SK-N-SH treated with all-trans-retinoic acid at 6 μM for 48 hours (cell line): ENCODE measurements around the gene TNFAIP1.

ENCODE experiments used
- ATAC-seq: fragments of 200-7000 bp; cut with Tn5 transposase; 3 replicates; pipeline ENCODE4 v1.9.1; 2020; ENCODE audit warnings: mild to moderate bottlenecking, moderate library complexity
- ARNTL ChIP-seq: fragments of 450-650 bp; formaldehyde crosslinking; IDR thresholded peaks from 2 replicates; pipeline ENCODE4 v1.5.0; 2020; ENCODE audit warnings: low read depth, mild to moderate bottlenecking, moderate library complexity, borderline replicate concordance
- BACH2 ChIP-seq: fragments of 250-450 bp; sonication (Bioruptor Pico); IDR thresholded peaks from 2 replicates; pipeline ENCODE4 v1.9.0; 2021; ENCODE audit warnings: mild to moderate bottlenecking, borderline replicate concordance
- CSDC2 ChIP-seq: fragments of 250-450 bp; sonication (Bioruptor Pico); IDR thresholded peaks from 2 replicates; pipeline ENCODE4 v1.5.0; 2020; ENCODE audit warnings: mild to moderate bottlenecking, moderate library complexity
- ESRRG ChIP-seq: fragments of 250-450 bp; sonication (Bioruptor Pico); IDR thresholded peaks from 2 replicates; pipeline ENCODE4 v1.6.1; 2021; ENCODE audit warnings: mild to moderate bottlenecking
- GLIS3 ChIP-seq: fragments of 250-450 bp; sonication (Bioruptor Pico); IDR thresholded peaks from 2 replicates; pipeline ENCODE4 v1.5.0; 2020; ENCODE audit warnings: mild to moderate bottlenecking, moderate library complexity
- ISL1 ChIP-seq: fragments of 250-450 bp; sonication (Bioruptor Pico); IDR thresholded peaks from 2 replicates; pipeline ENCODE4 v2.1.2; 2022; ENCODE audit warnings: mild to moderate bottlenecking, moderate library complexity
- OSR1 ChIP-seq: fragments of 250-450 bp; sonication (Bioruptor Pico); IDR thresholded peaks from 2 replicates; pipeline ENCODE4 v1.8.0; 2022; ENCODE audit warnings: moderate library complexity, mild to moderate bottlenecking, inconsistent platforms
- PPARA ChIP-seq: fragments of 250-450 bp; sonication (Bioruptor Pico); IDR thresholded peaks from 2 replicates; pipeline ENCODE4 v1.5.0; 2020; ENCODE audit warnings: mild to moderate bottlenecking, borderline replicate concordance
- RARB ChIP-seq: fragments of 250-450 bp; sonication (Bioruptor Pico); IDR thresholded peaks from 2 replicates; pipeline ENCODE4 v1.8.0; 2021; ENCODE audit warnings: mild to moderate bottlenecking, moderate library complexity
- SNAI2 ChIP-seq: fragments of 250-450 bp; sonication (Bioruptor Pico); IDR thresholded peaks from 2 replicates; pipeline ENCODE4 v1.5.0; 2020; ENCODE audit warnings: mild to moderate bottlenecking, moderate library complexity
- TCF4 ChIP-seq: fragments of 250-450 bp; sonication (Bioruptor Pico); IDR thresholded peaks from 2 replicates; pipeline ENCODE4 v1.8.0; 2021; ENCODE audit warnings: mild to moderate bottlenecking, moderate library complexity, borderline replicate concordance
- TOX ChIP-seq: fragments of 250-450 bp; sonication (Bioruptor Pico); IDR thresholded peaks from 2 replicates; pipeline ENCODE4 v1.8.0; 2021; ENCODE audit warnings: mild to moderate bottlenecking, moderate library complexity, borderline replicate concordance
- ZC3H10 ChIP-seq: fragments of 250-450 bp; sonication (Bioruptor Pico); IDR thresholded peaks from 2 replicates; pipeline ENCODE4 v1.5.1; 2021; ENCODE audit warnings: mild to moderate bottlenecking, moderate library complexity
- ZFP3 ChIP-seq: fragments of 250-450 bp; sonication (Bioruptor Pico); IDR thresholded peaks from 2 replicates; pipeline ENCODE4 v1.5.0; 2020; ENCODE audit warnings: mild to moderate bottlenecking, moderate library complexity
- ZFP30 ChIP-seq: fragments of 450-650 bp; formaldehyde crosslinking; IDR thresholded peaks from 2 replicates; pipeline ENCODE4 v1.5.0; 2022; ENCODE audit warnings: mild to moderate bottlenecking, moderate library complexity
- ZNF565 ChIP-seq: fragments of 450-650 bp; formaldehyde crosslinking; conservative IDR thresholded peaks from 2 replicates; pipeline ENCODE4 v1.5.0; 2020; ENCODE audit warnings: low read depth, mild to moderate bottlenecking, moderate library complexity
- ZNF70 ChIP-seq: fragments of 450-650 bp; formaldehyde crosslinking; IDR thresholded peaks from 2 replicates; pipeline ENCODE4 v1.5.0; 2020; ENCODE audit warnings: mild to moderate bottlenecking, moderate library complexity
- TF ChIP-seq, protein P1 (sequence below): fragments of 250-450 bp; sonication (Bioruptor Pico); IDR thresholded peaks from 2 replicates; pipeline ENCODE4 v1.5.1; 2020; ENCODE audit warnings: low read depth, mild to moderate bottlenecking, moderate library complexity
- TF ChIP-seq, protein P2 (sequence below): fragments of 250-450 bp; sonication (Bioruptor Pico); IDR thresholded peaks from 2 replicates; pipeline ENCODE4 v1.8.0; 2020; ENCODE audit warnings: mild to moderate bottlenecking, moderate library complexity, borderline replicate concordance
- TF ChIP-seq, protein P3 (sequence below): fragments of 250-450 bp; sonication (Bioruptor Pico); IDR thresholded peaks from 2 replicates; pipeline ENCODE4 v1.5.0; 2020; ENCODE audit warnings: mild to moderate bottlenecking, moderate library complexity
- TF ChIP-seq, protein P4 (sequence below): fragments of 250-450 bp; sonication (Bioruptor Pico); IDR thresholded peaks from 2 replicates; pipeline ENCODE4 v1.5.1; 2021; ENCODE audit warnings: mild to moderate bottlenecking, moderate library complexity
- TF ChIP-seq, protein P5 (sequence below): fragments of 250-450 bp; sonication (Bioruptor Pico); IDR thresholded peaks from 2 replicates; pipeline ENCODE4 v1.8.0; 2021; ENCODE audit warnings: low read depth, mild to moderate bottlenecking, moderate library complexity, borderline replicate concordance

The TNFAIP1 gene

DNA sequence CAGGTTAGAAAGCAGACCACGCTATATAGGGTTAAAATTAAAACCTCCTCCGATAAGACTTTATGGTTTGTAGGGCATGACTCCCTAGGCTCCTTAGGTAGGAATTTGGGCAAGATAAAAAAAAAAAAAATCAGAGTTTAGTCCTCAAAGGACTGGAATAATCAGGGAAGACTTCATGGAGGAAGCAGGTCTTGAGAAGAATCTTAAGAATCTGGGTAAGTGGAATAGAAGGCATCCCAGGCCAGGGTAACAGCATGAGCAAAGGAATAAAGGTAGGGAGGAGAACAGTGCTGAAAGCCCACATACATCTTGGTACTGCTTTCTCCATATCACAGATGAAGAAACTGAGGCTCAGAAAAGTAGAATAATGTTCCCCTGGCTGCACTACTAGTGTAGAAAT, 55.0 kb downstream of the TNFAIP1 start:
- ATAC-seq: no peak

DNA sequence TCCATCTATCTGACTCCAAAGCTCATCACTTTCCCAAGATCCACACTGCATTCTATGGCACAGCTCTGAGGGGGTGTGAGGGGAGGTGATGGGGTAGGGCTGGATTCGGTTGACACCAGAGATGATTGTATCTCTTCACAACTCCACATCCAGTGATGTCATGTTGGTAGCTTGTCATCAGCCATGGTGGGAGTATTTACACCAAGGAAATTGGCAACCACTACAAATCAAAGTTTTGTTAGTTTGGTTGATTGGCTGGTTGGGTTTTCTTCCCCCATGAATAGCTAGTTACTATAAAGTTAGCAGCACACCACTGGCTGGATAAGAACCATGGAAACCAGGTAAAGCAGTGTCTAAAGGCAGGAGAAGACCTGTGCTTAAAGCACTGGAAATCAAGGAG, 55.4 kb downstream of the TNFAIP1 start:
- TF ChIP-seq ZFP30 (CRISPR knock-in tag): no peak
- no peak for TF ChIP-seq ESRRG
- TF ChIP-seq, protein P1, sequence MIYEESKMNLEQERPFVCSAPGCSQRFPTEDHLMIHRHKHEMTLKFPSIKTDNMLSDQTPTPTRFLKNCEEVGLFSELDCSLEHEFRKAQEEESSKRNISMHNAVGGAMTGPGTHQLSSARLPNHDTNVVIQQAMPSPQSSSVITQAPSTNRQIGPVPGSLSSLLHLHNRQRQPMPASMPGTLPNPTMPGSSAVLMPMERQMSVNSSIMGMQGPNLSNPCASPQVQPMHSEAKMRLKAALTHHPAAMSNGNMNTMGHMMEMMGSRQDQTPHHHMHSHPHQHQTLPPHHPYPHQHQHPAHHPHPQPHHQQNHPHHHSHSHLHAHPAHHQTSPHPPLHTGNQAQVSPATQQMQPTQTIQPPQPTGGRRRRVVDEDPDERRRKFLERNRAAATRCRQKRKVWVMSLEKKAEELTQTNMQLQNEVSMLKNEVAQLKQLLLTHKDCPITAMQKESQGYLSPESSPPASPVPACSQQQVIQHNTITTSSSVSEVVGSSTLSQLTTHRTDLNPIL (CRISPR knock-in tag): no peak
- no peak for TF ChIP-seq TCF4
- TF ChIP-seq ZC3H10 (CRISPR knock-in tag): no peak
- no peak for TF ChIP-seq TOX
- TF ChIP-seq SNAI2 (CRISPR knock-in tag): no peak
- TF ChIP-seq BACH2 (CRISPR knock-in tag): no peak
- TF ChIP-seq PPARA: no peak
- TF ChIP-seq, all 23 proteins: peak for 0
- ATAC-seq: no peak

More for the DNA sequence above, 55.0 kb downstream of the TNFAIP1 start:
- TF ChIP-seq ZC3H10 (CRISPR knock-in tag): no peak
- TF ChIP-seq, protein P2, sequence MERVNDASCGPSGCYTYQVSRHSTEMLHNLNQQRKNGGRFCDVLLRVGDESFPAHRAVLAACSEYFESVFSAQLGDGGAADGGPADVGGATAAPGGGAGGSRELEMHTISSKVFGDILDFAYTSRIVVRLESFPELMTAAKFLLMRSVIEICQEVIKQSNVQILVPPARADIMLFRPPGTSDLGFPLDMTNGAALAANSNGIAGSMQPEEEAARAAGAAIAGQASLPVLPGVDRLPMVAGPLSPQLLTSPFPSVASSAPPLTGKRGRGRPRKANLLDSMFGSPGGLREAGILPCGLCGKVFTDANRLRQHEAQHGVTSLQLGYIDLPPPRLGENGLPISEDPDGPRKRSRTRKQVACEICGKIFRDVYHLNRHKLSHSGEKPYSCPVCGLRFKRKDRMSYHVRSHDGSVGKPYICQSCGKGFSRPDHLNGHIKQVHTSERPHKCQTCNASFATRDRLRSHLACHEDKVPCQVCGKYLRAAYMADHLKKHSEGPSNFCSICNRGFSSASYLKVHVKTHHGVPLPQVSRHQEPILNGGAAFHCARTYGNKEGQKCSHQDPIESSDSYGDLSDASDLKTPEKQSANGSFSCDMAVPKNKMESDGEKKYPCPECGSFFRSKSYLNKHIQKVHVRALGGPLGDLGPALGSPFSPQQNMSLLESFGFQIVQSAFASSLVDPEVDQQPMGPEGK (CRISPR knock-in tag): no peak
- no peak for TF ChIP-seq TOX
- no peak for TF ChIP-seq GLIS3 (CRISPR knock-in tag)
- TF ChIP-seq, protein P3, sequence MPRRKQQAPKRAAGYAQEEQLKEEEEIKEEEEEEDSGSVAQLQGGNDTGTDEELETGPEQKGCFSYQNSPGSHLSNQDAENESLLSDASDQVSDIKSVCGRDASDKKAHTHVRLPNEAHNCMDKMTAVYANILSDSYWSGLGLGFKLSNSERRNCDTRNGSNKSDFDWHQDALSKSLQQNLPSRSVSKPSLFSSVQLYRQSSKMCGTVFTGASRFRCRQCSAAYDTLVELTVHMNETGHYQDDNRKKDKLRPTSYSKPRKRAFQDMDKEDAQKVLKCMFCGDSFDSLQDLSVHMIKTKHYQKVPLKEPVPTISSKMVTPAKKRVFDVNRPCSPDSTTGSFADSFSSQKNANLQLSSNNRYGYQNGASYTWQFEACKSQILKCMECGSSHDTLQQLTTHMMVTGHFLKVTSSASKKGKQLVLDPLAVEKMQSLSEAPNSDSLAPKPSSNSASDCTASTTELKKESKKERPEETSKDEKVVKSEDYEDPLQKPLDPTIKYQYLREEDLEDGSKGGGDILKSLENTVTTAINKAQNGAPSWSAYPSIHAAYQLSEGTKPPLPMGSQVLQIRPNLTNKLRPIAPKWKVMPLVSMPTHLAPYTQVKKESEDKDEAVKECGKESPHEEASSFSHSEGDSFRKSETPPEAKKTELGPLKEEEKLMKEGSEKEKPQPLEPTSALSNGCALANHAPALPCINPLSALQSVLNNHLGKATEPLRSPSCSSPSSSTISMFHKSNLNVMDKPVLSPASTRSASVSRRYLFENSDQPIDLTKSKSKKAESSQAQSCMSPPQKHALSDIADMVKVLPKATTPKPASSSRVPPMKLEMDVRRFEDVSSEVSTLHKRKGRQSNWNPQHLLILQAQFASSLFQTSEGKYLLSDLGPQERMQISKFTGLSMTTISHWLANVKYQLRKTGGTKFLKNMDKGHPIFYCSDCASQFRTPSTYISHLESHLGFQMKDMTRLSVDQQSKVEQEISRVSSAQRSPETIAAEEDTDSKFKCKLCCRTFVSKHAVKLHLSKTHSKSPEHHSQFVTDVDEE (CRISPR knock-in tag): no peak
- TF ChIP-seq ZFP3 (CRISPR knock-in tag): no peak
- no peak for TF ChIP-seq OSR1 (CRISPR knock-in tag)
- TF ChIP-seq ISL1 (CRISPR knock-in tag): no peak
- TF ChIP-seq SNAI2 (CRISPR knock-in tag): no peak
- no peak for TF ChIP-seq PPARA
- no peak for TF ChIP-seq ZFP30 (CRISPR knock-in tag)
- no peak for TF ChIP-seq BACH2 (CRISPR knock-in tag)
- TF ChIP-seq, protein P1 (CRISPR knock-in tag): no peak
- TF ChIP-seq, protein P4, sequence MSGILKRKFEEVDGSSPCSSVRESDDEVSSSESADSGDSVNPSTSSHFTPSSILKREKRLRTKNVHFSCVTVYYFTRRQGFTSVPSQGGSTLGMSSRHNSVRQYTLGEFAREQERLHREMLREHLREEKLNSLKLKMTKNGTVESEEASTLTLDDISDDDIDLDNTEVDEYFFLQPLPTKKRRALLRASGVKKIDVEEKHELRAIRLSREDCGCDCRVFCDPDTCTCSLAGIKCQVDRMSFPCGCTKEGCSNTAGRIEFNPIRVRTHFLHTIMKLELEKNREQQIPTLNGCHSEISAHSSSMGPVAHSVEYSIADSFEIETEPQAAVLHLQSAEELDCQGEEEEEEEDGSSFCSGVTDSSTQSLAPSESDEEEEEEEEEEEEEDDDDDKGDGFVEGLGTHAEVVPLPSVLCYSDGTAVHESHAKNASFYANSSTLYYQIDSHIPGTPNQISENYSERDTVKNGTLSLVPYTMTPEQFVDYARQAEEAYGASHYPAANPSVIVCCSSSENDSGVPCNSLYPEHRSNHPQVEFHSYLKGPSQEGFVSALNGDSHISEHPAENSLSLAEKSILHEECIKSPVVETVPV (CRISPR knock-in tag): no peak
- TF ChIP-seq, all 23 proteins: peak for 0

DNA sequence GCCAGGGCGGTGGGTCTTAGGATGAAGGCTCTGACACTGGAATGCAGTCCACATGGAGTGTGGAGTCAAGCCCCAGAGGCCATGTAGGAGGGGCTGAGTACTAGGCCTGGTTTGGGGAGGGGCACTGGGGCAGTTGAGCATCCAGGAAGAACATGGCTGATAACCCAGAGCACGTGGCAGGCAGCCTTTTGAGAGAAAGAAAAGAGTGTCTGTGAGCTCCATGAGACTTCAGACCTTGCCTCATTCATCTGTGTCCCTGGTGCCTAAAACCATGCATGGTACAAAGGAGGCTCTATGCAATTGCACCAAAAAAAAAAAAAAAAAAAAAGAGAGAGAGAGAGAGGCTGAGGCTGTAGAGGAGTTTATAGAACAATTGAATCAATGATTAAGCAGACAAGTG, 55.8 kb downstream of the TNFAIP1 start:
- ATAC-seq: no peak
- no peak for TF ChIP-seq ZNF565 (CRISPR knock-in tag)
- no peak for TF ChIP-seq ZFP3 (CRISPR knock-in tag)
- TF ChIP-seq OSR1 (CRISPR knock-in tag): no peak
- no peak for TF ChIP-seq ZNF70 (CRISPR knock-in tag)
- no peak for TF ChIP-seq ZC3H10 (CRISPR knock-in tag)
- no peak for TF ChIP-seq ZFP30 (CRISPR knock-in tag)
- TF ChIP-seq RARB (CRISPR knock-in tag): no peak
- TF ChIP-seq CSDC2 (CRISPR knock-in tag): no peak
- no peak for TF ChIP-seq PPARA
- TF ChIP-seq TOX: no peak
- TF ChIP-seq ISL1 (CRISPR knock-in tag): no peak
- TF ChIP-seq ESRRG: no peak
- TF ChIP-seq, protein P1 (CRISPR knock-in tag): no peak
- TF ChIP-seq, protein P5, sequence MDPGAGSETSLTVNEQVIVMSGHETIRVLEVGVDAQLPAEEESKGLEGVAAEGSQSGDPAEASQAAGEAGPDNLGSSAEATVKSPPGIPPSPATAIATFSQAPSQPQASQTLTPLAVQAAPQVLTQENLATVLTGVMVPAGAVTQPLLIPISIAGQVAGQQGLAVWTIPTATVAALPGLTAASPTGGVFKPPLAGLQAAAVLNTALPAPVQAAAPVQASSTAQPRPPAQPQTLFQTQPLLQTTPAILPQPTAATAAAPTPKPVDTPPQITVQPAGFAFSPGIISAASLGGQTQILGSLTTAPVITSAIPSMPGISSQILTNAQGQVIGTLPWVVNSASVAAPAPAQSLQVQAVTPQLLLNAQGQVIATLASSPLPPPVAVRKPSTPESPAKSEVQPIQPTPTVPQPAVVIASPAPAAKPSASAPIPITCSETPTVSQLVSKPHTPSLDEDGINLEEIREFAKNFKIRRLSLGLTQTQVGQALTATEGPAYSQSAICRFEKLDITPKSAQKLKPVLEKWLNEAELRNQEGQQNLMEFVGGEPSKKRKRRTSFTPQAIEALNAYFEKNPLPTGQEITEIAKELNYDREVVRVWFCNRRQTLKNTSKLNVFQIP: no peak
- TF ChIP-seq, protein P2 (CRISPR knock-in tag): no peak
- TF ChIP-seq ARNTL (CRISPR knock-in tag): no peak
